ENCODE data around the gene CCDC127. TPM values are rescaled to one million over a fixed set of nuclear protein-coding genes. Genes with fewer than 3 reads are reported as not detected.
"Not testable (repeated sequence)": the region's sequence is repeated elsewhere in the genome, so short reads cannot be mapped to it uniquely, and the experiment has no call there.

Gene CCDC127
- total and polyA plus RNA-seq, 2 of the 4 experiments (the other 2 are of a cell fraction): 3.2 to 3.9 TPM

GRCh38 chr5:222951-223715, 5.2 kb upstream of the CCDC127 start:
- H2BK120ac ChIP-seq (ENCODE audit: low read depth, low read length); intact Hi-C loops (cut with micrococcal nuclease); in situ Hi-C loops (cut with MboI; ENCODE audit: low sequenced_read_pairs); H2BK5ac ChIP-seq (ENCODE audit: low read depth, low read length, poor library complexity, severe bottlenecking); ATAC-seq (ENCODE audit: low read depth); H4K8ac ChIP-seq (ENCODE audit: low read depth in 2 of 2, low read length in 2 of 2); H2BK20ac ChIP-seq (ENCODE audit: low read depth, low read length); H3K4me1 ChIP-seq (ENCODE audit: control insufficient read depth, insufficient read depth, low read length); H3K18ac ChIP-seq (ENCODE audit: low read depth, low read length); H3K9me3 ChIP-seq (ENCODE audit: control insufficient read depth, insufficient read depth, low read length); H2BK15ac ChIP-seq (ENCODE audit: low read depth, low read length); H2AFZ ChIP-seq (replicated peaks; ENCODE audit: low read length, poor library complexity); H4K5ac ChIP-seq (ENCODE audit: low read depth, low read length); H3K4me3 ChIP-seq (ENCODE audit: insufficient read depth, low read depth, low read length); H3K56ac ChIP-seq (ENCODE audit: extremely low read depth, insufficient read depth, low read length); H2AK9ac ChIP-seq (replicated peaks; ENCODE audit: low read depth, low read length, poor library complexity); H3K14ac ChIP-seq (replicated peaks; ENCODE audit: low read depth, low read length); BruUV-seq (replicated peaks); H4K91ac ChIP-seq (ENCODE audit: insufficient read depth, low read depth, low read length); dilution Hi-C loops (cut with HindIII; ENCODE audit: low sequenced_read_pairs, unreplicated experiment); H3K27me3 ChIP-seq (ENCODE audit: control insufficient read depth, insufficient read depth, low read length); POLR2A ChIA-PET (ENCODE audit: unreplicated experiment); H3K9ac ChIP-seq (ENCODE audit: low read depth, low read length); CTCF ChIA-PET: not testable (repeated sequence)
- Histone ChIP-seq H3K79me1 (ENCODE audit: low read depth in 1 of 2, low read length in 2 of 2) (peaks cover 31 to 58% of the 10 kb centered on the region in 2 experiments), H3K4ac (ENCODE audit: low read depth, low read length) (peak overlapping the region; percentile 10), H3K36me3 (ENCODE audit: control insufficient read depth, insufficient read depth, low read length) (peaks cover 33% of the 10 kb centered on the region), H4K20me1 (ENCODE audit: insufficient read depth, low read length) (peaks cover 55% of the 10 kb centered on the region), H3K27ac (ENCODE audit: insufficient read depth, low read length) (peak overlapping the region; percentile 49; the same call in 1 of the 2 replicates), H3K9me1 (ENCODE audit: insufficient read depth, low read length) (peaks cover 15% of the 10 kb centered on the region), H3K4me2 (ENCODE audit: low read depth, low read length) (peak overlapping the region; percentile 33; the same call in 1 of the 2 replicates), H2AK5ac (ENCODE audit: low read depth, low read length) (peak overlapping the region; percentile 13; the same call in 1 of the 2 replicates), H3K23ac (ENCODE audit: low read depth, low read length) (peak overlapping the region; percentile 93)
- peak; percentile 29 for DNase-seq
- WGBS, 2 experiments (ENCODE audit: extremely low coverage in 2 of 2, insufficient read length in 1 of 2): 40% methylated on average over 1 of the region's 6 CpGs; no CpG with 5 or more reads in 1 of the 2 experiments
